Measurements from ENCODE around the gene NCKAP1. TPM values are rescaled to one million over a fixed set of nuclear protein-coding genes. Genes with fewer than 3 reads are reported as not detected.

NCKAP1 gene
- total and polyA plus RNA-seq, 4 donors, result 73.0 to 207 (median 134) TPM

GRCh38 chr2:182866461-182867406 is 171.5 kb downstream of the NCKAP1 start, which contains the start of gene FRZB:
Gene FRZB, minus strand, starts transcription at chr2:182866637. Its CDS starts 85 bp downstream, at chr2:182866552.
- H3K27me3 ChIP-seq (ENCODE audit: control insufficient read depth in 1 of 2, insufficient read depth in 2 of 2, low read length in 1 of 2), result no peaks in the 10 kb centered on the region
- H3K36me3 ChIP-seq (ENCODE audit: control insufficient read depth in 1 of 2, insufficient read depth in 2 of 2, low read length in 1 of 2), result no peaks in the 10 kb centered on the region
- intact Hi-C loops (cut with DNase I), result loop anchor here in 1 of 2 donors (5.0 kb wide), 1 partner anchor 74 kb away; no protein-coding TSS in a partner anchor
- no peaks in the 10 kb centered on the region for H3K4me1 ChIP-seq (ENCODE audit: control insufficient read depth in 1 of 2, insufficient read depth in 2 of 2, low read length in 2 of 2)
- H3K27ac ChIP-seq (ENCODE audit: low read depth in 1 of 2, low read length in 2 of 2), result peak within 1 kb of the TSS; percentile 63 to 75
- H3K9me3 ChIP-seq (ENCODE audit: control insufficient read depth, low read length), result no peaks in the 10 kb centered on the region
- peak within 1 kb of the TSS; percentile 61 to 66 for H3K4me3 ChIP-seq (ENCODE audit: low read length in 2 of 2)
- DNase-seq (peak; percentile 77 to 90), ATAC-seq (ENCODE audit: low FRiP score) (peak; percentile 87)
- 0 to 1% methylated on average over 46 to 57 of the region's 57 CpGs for WGBS, 2 donors

GRCh38 chr2:182866095-182866460 is 172.2 kb downstream of the NCKAP1 start:
- peak overlapping the region; percentile 61 to 66 for H3K4me3 ChIP-seq (ENCODE audit: low read length in 2 of 2)
- no peaks in the 10 kb centered on the region for H3K9me3 ChIP-seq (ENCODE audit: control insufficient read depth, low read length)
- peak overlapping the region; percentile 26 to 29 for H3K27ac ChIP-seq (ENCODE audit: low read depth in 1 of 2, low read length in 2 of 2)
- 7 to 10% methylated on average over 19 of the region's 19 CpGs for WGBS, 2 donors
- intact Hi-C loops (cut with DNase I), result loop anchor here in 1 of 2 donors (5.0 kb wide), 1 partner anchor 74 kb away; no protein-coding TSS in a partner anchor
- no peaks in the 10 kb centered on the region for H3K36me3 ChIP-seq (ENCODE audit: control insufficient read depth in 1 of 2, insufficient read depth in 2 of 2, low read length in 1 of 2)
- ATAC-seq (ENCODE audit: low FRiP score) (peak; percentile 62), DNase-seq (peak; percentile 51 to 80)
- H3K27me3 ChIP-seq (ENCODE audit: control insufficient read depth in 1 of 2, insufficient read depth in 2 of 2, low read length in 1 of 2), result no peaks in the 10 kb centered on the region
- no peaks in the 10 kb centered on the region for H3K4me1 ChIP-seq (ENCODE audit: control insufficient read depth in 1 of 2, insufficient read depth in 2 of 2, low read length in 2 of 2)

GRCh38 chr2:182864949-182865570 is 173.2 kb downstream of the NCKAP1 start:
- Histone ChIP-seq H3K27ac (ENCODE audit: low read depth in 1 of 2, low read length in 2 of 2) (peak overlapping the region in 1 of 2 donors; percentile 36), H3K9me3 (ENCODE audit: control insufficient read depth, low read length) (no peaks in the 10 kb centered on the region), H3K36me3 (ENCODE audit: control insufficient read depth in 1 of 2, insufficient read depth in 2 of 2, low read length in 1 of 2) (no peaks in the 10 kb centered on the region), H3K4me1 (ENCODE audit: control insufficient read depth in 1 of 2, insufficient read depth in 2 of 2, low read length in 2 of 2) (no peaks in the 10 kb centered on the region), H3K4me3 (ENCODE audit: low read length in 2 of 2) (peak overlapping the region; percentile 61 to 66), H3K27me3 (ENCODE audit: control insufficient read depth in 1 of 2, insufficient read depth in 2 of 2, low read length in 1 of 2) (no peaks in the 10 kb centered on the region)
- DNase-seq (no peak), ATAC-seq (ENCODE audit: low FRiP score) (no peak)
- WGBS, 2 donors, result 55 to 64% methylated on average over 4 of the region's 4 CpGs
- intact Hi-C loops (cut with DNase I), result loop anchor here in 1 of 2 donors (5.0 kb wide), 2 partner anchors 32 to 73 kb away; no protein-coding TSS in a partner anchor

- Histone ChIP-seq H3K9me3 (ENCODE audit: control insufficient read depth, low read length) (no peaks in the 10 kb centered on the region), H3K4me1 (ENCODE audit: control insufficient read depth in 1 of 2, insufficient read depth in 2 of 2, low read length in 2 of 2) (no peaks in the 10 kb centered on the region), H3K27me3 (ENCODE audit: control insufficient read depth in 1 of 2, insufficient read depth in 2 of 2, low read length in 1 of 2) (no peaks in the 10 kb centered on the region), H3K27ac (ENCODE audit: low read depth in 1 of 2, low read length in 2 of 2) (peak overlapping the region; percentile 40 to 62), H3K36me3 (ENCODE audit: control insufficient read depth in 1 of 2, insufficient read depth in 2 of 2, low read length in 1 of 2) (no peaks in the 10 kb centered on the region), H3K4me3 (ENCODE audit: low read length in 2 of 2) (peak overlapping the region in 1 of 2 donors; percentile 66)
- DNase-seq (no peak), ATAC-seq (ENCODE audit: low FRiP score) (no peak)
- intact Hi-C loops (cut with DNase I), result loop anchor here in 1 of 2 donors (5.0 kb wide), 1 partner anchor 34 kb away; no protein-coding TSS in a partner anchor
Measured at GRCh38 chr2:182863642-182864041, 174.6 kb downstream of the NCKAP1 start.

GRCh38 chr2:182862091-182862490 is 176.2 kb downstream of the NCKAP1 start:
- H3K27ac ChIP-seq (ENCODE audit: low read depth in 1 of 2, low read length in 2 of 2), result peak overlapping the region in 1 of 2 donors; percentile 40
- ATAC-seq (ENCODE audit: low FRiP score) (no peak), DNase-seq (peak in 1 of 2 donors; percentile 61)
- H3K4me1 ChIP-seq (ENCODE audit: control insufficient read depth in 1 of 2, insufficient read depth in 2 of 2, low read length in 2 of 2), result no peaks in the 10 kb centered on the region
- H3K27me3 ChIP-seq (ENCODE audit: control insufficient read depth in 1 of 2, insufficient read depth in 2 of 2, low read length in 1 of 2), result no peaks in the 10 kb centered on the region
- 15 to 20% methylated on average over 5 of the region's 5 CpGs for WGBS, 2 donors
- H3K9me3 ChIP-seq (ENCODE audit: control insufficient read depth, low read length), result no peaks in the 10 kb centered on the region
- H3K4me3 ChIP-seq (ENCODE audit: low read length in 2 of 2), result peak overlapping the region in 1 of 2 donors; percentile 22
- H3K36me3 ChIP-seq (ENCODE audit: control insufficient read depth in 1 of 2, insufficient read depth in 2 of 2, low read length in 1 of 2), result no peaks in the 10 kb centered on the region
- intact Hi-C loops (cut with DNase I), result loop anchor here in 1 of 2 donors (5.0 kb wide), 1 partner anchor 35 kb away; no protein-coding TSS in a partner anchor

- Histone ChIP-seq H3K27ac (ENCODE audit: low read depth in 1 of 2, low read length in 2 of 2) (no peak overlapping the region), H3K27me3 (ENCODE audit: control insufficient read depth in 1 of 2, insufficient read depth in 2 of 2, low read length in 1 of 2) (no peaks in the 10 kb centered on the region), H3K4me1 (ENCODE audit: control insufficient read depth in 1 of 2, insufficient read depth in 2 of 2, low read length in 2 of 2) (no peaks in the 10 kb centered on the region), H3K4me3 (ENCODE audit: low read length in 2 of 2) (no peak overlapping the region), H3K36me3 (ENCODE audit: control insufficient read depth in 1 of 2, insufficient read depth in 2 of 2, low read length in 1 of 2) (no peaks in the 10 kb centered on the region), H3K9me3 (ENCODE audit: control insufficient read depth, low read length) (no peaks in the 10 kb centered on the region)
- no peak for DNase-seq
- 96 to 97% methylated on average over 2 of the region's 2 CpGs for WGBS, 2 donors
- intact Hi-C loops (cut with DNase I), result loop anchor here in 1 of 2 donors (5.0 kb wide), 1 partner anchor 36 kb away; no protein-coding TSS in a partner anchor
- ATAC-seq (ENCODE audit: low FRiP score), result no peak
Measured at GRCh38 chr2:182860858-182861257, 177.4 kb downstream of the NCKAP1 start.

Other genes with a start within 250 kb of the NCKAP1 start
- gene FRZB, start 171.8 kb downstream of the NCKAP1 start, total RNA-seq, result 100 to 1,000 TPM in 1 of 2 donors, 10 to 100 TPM in 1; 71.4 to 122 TPM
- gene FRZB, start 171.8 kb downstream of the NCKAP1 start, polyA plus RNA-seq, result 100 to 1,000 TPM in 1 of 2 donors, 10 to 100 TPM in 1; 47.9 to 277 TPM
- 1 to 10 TPM; 7.1 to 8.1 TPM for gene DUSP19, start 40.3 kb upstream of the NCKAP1 start, total RNA-seq
- gene DUSP19, start 40.3 kb upstream of the NCKAP1 start, polyA plus RNA-seq, result 1 to 10 TPM; 3.4 to 3.5 TPM
- 10 to 100 TPM; 14.1 to 17.0 TPM for gene NUP35, start 86.0 kb upstream of the NCKAP1 start, total RNA-seq
- gene NUP35, start 86.0 kb upstream of the NCKAP1 start, polyA plus RNA-seq, result 1 to 10 TPM; 7.1 to 7.3 TPM